ENCODE results near the gene CPLX3.
A peak's percentile ranks its signal among the peaks of the same experiment; 100 is the strongest.

CPLX3 gene

GRCh38 chr15:74845581-74845980 is 19.2 kb downstream of the CPLX3 start:
- TF ChIP-seq EZH2 (IDR thresholded peaks at IDR 0.05; ENCODE audit: borderline replicate concordance, low read length) (no peak), CTCF (IDR thresholded peaks at IDR 0.05; ENCODE audit: low read length) (no peak)
- H3K27ac ChIP-seq (ENCODE audit: low read depth, low read length, poor library complexity, severe bottlenecking), result peak overlapping the region; percentile 67
- no peaks in the 10 kb centered on the region for H3K27me3 ChIP-seq (ENCODE audit: insufficient read depth, low read length)
- no peak overlapping the region for H3K4me3 ChIP-seq (ENCODE audit: low read depth, low read length, poor library complexity, severe bottlenecking)
- H3K4me1 ChIP-seq (ENCODE audit: insufficient read depth, low read length, severe bottlenecking), result peaks cover 43% of the 10 kb centered on the region
- no peak overlapping the region for H3K9ac ChIP-seq (ENCODE audit: low read length)
- no peak overlapping the region for H2AFZ ChIP-seq (ENCODE audit: low read length)
- H3K79me2 ChIP-seq (ENCODE audit: insufficient read depth, low read length), result no peaks in the 10 kb centered on the region
- H3K9me3 ChIP-seq (ENCODE audit: low read length), result no peaks in the 10 kb centered on the region
- no peaks in the 10 kb centered on the region for H3K9me2 ChIP-seq (ENCODE audit: low read depth, low read length)
- H3F3A ChIP-seq (ENCODE audit: insufficient read depth, low read length), result no peaks in the 10 kb centered on the region
- no peaks in the 10 kb centered on the region for H4K20me1 ChIP-seq (ENCODE audit: insufficient read depth, low read length)
- peaks cover 38% of the 10 kb centered on the region for H3K36me3 ChIP-seq (ENCODE audit: insufficient read depth, low read length)
- no peak overlapping the region for H3K4me2 ChIP-seq (ENCODE audit: low read length)

- Histone ChIP-seq H4K20me1 (ENCODE audit: insufficient read depth, low read length) (no peaks in the 10 kb centered on the region), H3K79me2 (ENCODE audit: insufficient read depth, low read length) (no peaks in the 10 kb centered on the region), H3K27ac (ENCODE audit: low read depth, low read length, poor library complexity, severe bottlenecking) (no peak overlapping the region), H3F3A (ENCODE audit: insufficient read depth, low read length) (no peaks in the 10 kb centered on the region), H3K9me2 (ENCODE audit: low read depth, low read length) (no peaks in the 10 kb centered on the region), H3K4me2 (ENCODE audit: low read length) (no peak overlapping the region), H3K9me3 (ENCODE audit: low read length) (no peaks in the 10 kb centered on the region), H3K9ac (ENCODE audit: low read length) (no peak overlapping the region), H3K27me3 (ENCODE audit: insufficient read depth, low read length) (no peaks in the 10 kb centered on the region), H2AFZ (ENCODE audit: low read length) (no peak overlapping the region), H3K4me1 (ENCODE audit: insufficient read depth, low read length, severe bottlenecking) (peaks cover 26% of the 10 kb centered on the region), H3K4me3 (ENCODE audit: low read depth, low read length, poor library complexity, severe bottlenecking) (no peak overlapping the region), H3K36me3 (ENCODE audit: insufficient read depth, low read length) (peaks cover 48% of the 10 kb centered on the region)
- TF ChIP-seq EZH2 (IDR thresholded peaks at IDR 0.05; ENCODE audit: borderline replicate concordance, low read length) (no peak), CTCF (IDR thresholded peaks at IDR 0.05; ENCODE audit: low read length) (no peak)
These were observed 21.0 kb downstream of the CPLX3 start for GRCh38 chr15:74847432-74847831.

GRCh38 chr15:74850393-74850792 is 24.0 kb downstream of the CPLX3 start:
- Histone ChIP-seq H3K79me2 (ENCODE audit: insufficient read depth, low read length) (no peaks in the 10 kb centered on the region), H3K4me2 (ENCODE audit: low read length) (no peak overlapping the region), H2AFZ (ENCODE audit: low read length) (no peak overlapping the region), H4K20me1 (ENCODE audit: insufficient read depth, low read length) (no peaks in the 10 kb centered on the region), H3K36me3 (ENCODE audit: insufficient read depth, low read length) (peaks cover 58% of the 10 kb centered on the region), H3K27ac (ENCODE audit: low read depth, low read length, poor library complexity, severe bottlenecking) (no peak overlapping the region), H3F3A (ENCODE audit: insufficient read depth, low read length) (no peaks in the 10 kb centered on the region), H3K4me3 (ENCODE audit: low read depth, low read length, poor library complexity, severe bottlenecking) (no peak overlapping the region), H3K9me2 (ENCODE audit: low read depth, low read length) (no peaks in the 10 kb centered on the region), H3K4me1 (ENCODE audit: insufficient read depth, low read length, severe bottlenecking) (peaks cover 3% of the 10 kb centered on the region), H3K27me3 (ENCODE audit: insufficient read depth, low read length) (no peaks in the 10 kb centered on the region), H3K9me3 (ENCODE audit: low read length) (no peaks in the 10 kb centered on the region), H3K9ac (ENCODE audit: low read length) (no peak overlapping the region)
- TF ChIP-seq EZH2 (IDR thresholded peaks at IDR 0.05; ENCODE audit: borderline replicate concordance, low read length), result no peak
- no peak for TF ChIP-seq CTCF (IDR thresholded peaks at IDR 0.05; ENCODE audit: low read length)

Data from OCI-LY1 (cell line).